Measurements from ENCODE around the gene ELL3.
"Not testable (repeated sequence)": the region's sequence is repeated elsewhere in the genome, so short reads cannot be mapped to it uniquely, and the experiment has no call there.

DNA sequence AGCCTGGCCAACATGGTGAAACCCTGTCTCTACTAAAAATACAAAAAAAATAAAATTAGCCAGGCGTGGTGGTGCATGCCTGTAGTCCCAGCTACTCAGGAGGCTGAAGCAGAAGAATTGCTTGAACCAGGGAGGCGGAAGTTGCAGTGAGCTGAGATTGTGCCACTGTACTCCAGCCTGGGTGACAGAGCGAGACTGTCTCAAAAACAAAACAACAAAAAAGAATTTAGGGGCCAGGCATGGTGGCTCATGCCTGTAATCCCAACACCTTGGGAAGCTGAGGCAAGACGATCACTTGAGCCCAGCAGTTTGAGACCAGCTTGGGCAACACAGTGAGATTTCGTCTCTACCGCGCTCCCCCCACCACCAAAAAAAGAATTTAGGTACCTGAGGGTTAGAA is 25.9 kb upstream of the ELL3 start:
- TF ChIP-seq, protein P1, sequence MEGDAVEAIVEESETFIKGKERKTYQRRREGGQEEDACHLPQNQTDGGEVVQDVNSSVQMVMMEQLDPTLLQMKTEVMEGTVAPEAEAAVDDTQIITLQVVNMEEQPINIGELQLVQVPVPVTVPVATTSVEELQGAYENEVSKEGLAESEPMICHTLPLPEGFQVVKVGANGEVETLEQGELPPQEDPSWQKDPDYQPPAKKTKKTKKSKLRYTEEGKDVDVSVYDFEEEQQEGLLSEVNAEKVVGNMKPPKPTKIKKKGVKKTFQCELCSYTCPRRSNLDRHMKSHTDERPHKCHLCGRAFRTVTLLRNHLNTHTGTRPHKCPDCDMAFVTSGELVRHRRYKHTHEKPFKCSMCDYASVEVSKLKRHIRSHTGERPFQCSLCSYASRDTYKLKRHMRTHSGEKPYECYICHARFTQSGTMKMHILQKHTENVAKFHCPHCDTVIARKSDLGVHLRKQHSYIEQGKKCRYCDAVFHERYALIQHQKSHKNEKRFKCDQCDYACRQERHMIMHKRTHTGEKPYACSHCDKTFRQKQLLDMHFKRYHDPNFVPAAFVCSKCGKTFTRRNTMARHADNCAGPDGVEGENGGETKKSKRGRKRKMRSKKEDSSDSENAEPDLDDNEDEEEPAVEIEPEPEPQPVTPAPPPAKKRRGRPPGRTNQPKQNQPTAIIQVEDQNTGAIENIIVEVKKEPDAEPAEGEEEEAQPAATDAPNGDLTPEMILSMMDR (IDR thresholded peaks at IDR 0.05; ENCODE audit: poor library complexity): not testable (repeated sequence)
- not testable (repeated sequence) for TF ChIP-seq EZH2 (IDR thresholded peaks at IDR 0.05; ENCODE audit: borderline replicate concordance)

All from hepatocyte (in vitro differentiated cells).